Neural progenitor cell (in vitro differentiated cells): Measurements from ENCODE around the gene LGSN.

ENCODE experiments used
- EZH2 ChIP-seq: fragments of 200-600 bp; sonication (generic); IDR thresholded peaks from 2 replicates; pipeline ENCODE4 v1.6.1; 2017; ENCODE audit warnings: antibody characterized with exemption, mild to moderate bottlenecking, moderate library complexity
- EZH2phosphoT487 ChIP-seq: fragments of 200-600 bp; sonication (generic); IDR thresholded peaks from 2 replicates; pipeline ENCODE4 v1.6.1; 2017; ENCODE audit warnings: antibody characterized with exemption
- TF ChIP-seq, protein P1 (sequence below): fragments of 200-600 bp; sonication (generic); IDR thresholded peaks from 2 replicates; pipeline ENCODE4 v1.5.1; 2017; ENCODE audit warnings: antibody characterized with exemption, mild to moderate bottlenecking

DNA sequence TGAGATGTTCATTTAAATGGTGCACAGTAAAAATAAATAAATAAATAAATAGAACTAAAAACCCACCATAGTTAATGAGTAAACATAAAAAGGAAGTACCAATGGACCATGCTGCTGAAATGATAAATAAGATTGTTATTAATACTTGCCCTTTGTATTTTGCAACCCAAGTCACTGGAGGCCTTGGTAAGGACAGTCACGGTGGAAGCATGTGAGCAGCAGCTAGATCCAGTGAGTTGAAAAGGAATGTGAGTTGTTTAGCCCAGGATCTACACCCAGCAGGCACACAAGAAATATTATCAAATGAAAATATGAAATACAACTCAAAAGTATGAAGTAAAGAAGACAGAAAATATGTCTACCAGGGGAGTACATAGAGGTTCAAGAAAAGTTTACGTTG is 6.7 kb downstream of the LGSN start:
- TF ChIP-seq, protein P1, sequence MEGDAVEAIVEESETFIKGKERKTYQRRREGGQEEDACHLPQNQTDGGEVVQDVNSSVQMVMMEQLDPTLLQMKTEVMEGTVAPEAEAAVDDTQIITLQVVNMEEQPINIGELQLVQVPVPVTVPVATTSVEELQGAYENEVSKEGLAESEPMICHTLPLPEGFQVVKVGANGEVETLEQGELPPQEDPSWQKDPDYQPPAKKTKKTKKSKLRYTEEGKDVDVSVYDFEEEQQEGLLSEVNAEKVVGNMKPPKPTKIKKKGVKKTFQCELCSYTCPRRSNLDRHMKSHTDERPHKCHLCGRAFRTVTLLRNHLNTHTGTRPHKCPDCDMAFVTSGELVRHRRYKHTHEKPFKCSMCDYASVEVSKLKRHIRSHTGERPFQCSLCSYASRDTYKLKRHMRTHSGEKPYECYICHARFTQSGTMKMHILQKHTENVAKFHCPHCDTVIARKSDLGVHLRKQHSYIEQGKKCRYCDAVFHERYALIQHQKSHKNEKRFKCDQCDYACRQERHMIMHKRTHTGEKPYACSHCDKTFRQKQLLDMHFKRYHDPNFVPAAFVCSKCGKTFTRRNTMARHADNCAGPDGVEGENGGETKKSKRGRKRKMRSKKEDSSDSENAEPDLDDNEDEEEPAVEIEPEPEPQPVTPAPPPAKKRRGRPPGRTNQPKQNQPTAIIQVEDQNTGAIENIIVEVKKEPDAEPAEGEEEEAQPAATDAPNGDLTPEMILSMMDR, result no peak
- TF ChIP-seq EZH2 (no peak), EZH2phosphoT487 (no peak)
